Heart left ventricle (tissue), 13 donors: Measurements from ENCODE around the gene IGF1R.

ENCODE experiments used
- CTCF ChIP-seq, 12 donors: fragments of 200-600 bp; sonication (generic) in 4 of 12; IDR thresholded peaks; one replicate each; pipeline versions ENCODE4 v1.5.0 to v1.8.0; 2018 to 2022; ENCODE audit warnings: antibody characterized with exemption in 12 of 12, mild to moderate bottlenecking in 5 of 12
- POLR2A ChIP-seq, 2 donors: fragments of 450-650 bp; IDR thresholded peaks; one replicate each; pipeline ENCODE4 v1.6.1; 2017; ENCODE audit warnings: antibody characterized with exemption in 2 of 2, mild to moderate bottlenecking in 2 of 2, moderate library complexity in 2 of 2
- donor health status: ischemic (EF 13 %, LVEDD 7.1; RV severe dilation, severe dysfunction).
- donor health status: DM: no; HTN: yes; CAD: no.
- donor health status: DM: no; HTN: no; CAD: no.
- donor health status: ischemic (EF 25% LVEDD 6.9; RV normal size, moderate dysfunction).
- donor health status: ischemic (EF 25% LVEDD 5.7; RV mildly dilated, moderate dysfunction).
- donor health status: ischemic (EF 35%, LVEDD 5.7; RV mildly dilated, moderate dysfunction).
- donor health status: nonischemic (EF 11% LVEDD 7.7; RV severe dilation, severe dysfunction).
- donor health status: DM: yes; HTN: yes; CAD: no.
- donor health status: PGD.
- donor health status: ischemic (EF 29% LVEDD 5.4; RV normal size, mild dysfunction).
- donor health status: nonischemic (EF 23%, LVEDD 6.1; RV moderate dilation, normal function).

- TF ChIP-seq CTCF (IDR thresholded peaks at IDR 0.05) (no peak), POLR2A (IDR thresholded peaks at IDR 0.05) (no peak)
These were observed 141.9 kb downstream of the IGF1R start for GRCh38 chr15:98790270-98790669.
